IMR-90 (cell line): ENCODE data around the gene SLX4IP.

Experiments used
- BHLHE40 ChIP-seq: fragments of 150-350 bp; IDR thresholded peaks from 2 replicates; pipeline ENCODE4 v1.6.1; 2016; ENCODE audit warnings: mild to moderate bottlenecking, low read depth, low read length
- CEBPB ChIP-seq: IDR thresholded peaks from 2 replicates; pipeline ENCODE4 v1.6.1; 2012; ENCODE audit warnings: low read depth, low read length, improper control_type of control experiment
- CHD1 ChIP-seq: IDR thresholded peaks from 2 replicates; pipeline ENCODE4 v1.6.1; 2012; ENCODE audit warnings: low read depth, low read length, improper control_type of control experiment
- POLR2A ChIP-seq: IDR thresholded peaks from 2 replicates; pipeline ENCODE4 v1.6.1; 2012; ENCODE audit warnings: mild to moderate bottlenecking, low read depth, low read length
- RAD21 ChIP-seq: IDR thresholded peaks from 2 replicates; pipeline ENCODE4 v1.6.1; 2012; ENCODE audit warnings: low read length, improper control_type of control experiment
- RFX5 ChIP-seq: IDR thresholded peaks from 2 replicates; pipeline ENCODE4 v1.8.0; 2012; ENCODE audit warnings: low read depth, mild to moderate bottlenecking, low read length, moderate library complexity
- SMC3 ChIP-seq: fragments of 150-350 bp; IDR thresholded peaks from 2 replicates; pipeline ENCODE4 v1.6.1; 2016; ENCODE audit warnings: low read depth, mild to moderate bottlenecking, antibody characterized with exemption, low read length, moderate library complexity
- TF ChIP-seq, protein P1 (sequence below): conservative IDR thresholded peaks from 2 replicates; pipeline ENCODE4 v1.5.1; 2012; ENCODE audit warnings: mild to moderate bottlenecking, low read depth, low read length, improper control_type of control experiment

DNA sequence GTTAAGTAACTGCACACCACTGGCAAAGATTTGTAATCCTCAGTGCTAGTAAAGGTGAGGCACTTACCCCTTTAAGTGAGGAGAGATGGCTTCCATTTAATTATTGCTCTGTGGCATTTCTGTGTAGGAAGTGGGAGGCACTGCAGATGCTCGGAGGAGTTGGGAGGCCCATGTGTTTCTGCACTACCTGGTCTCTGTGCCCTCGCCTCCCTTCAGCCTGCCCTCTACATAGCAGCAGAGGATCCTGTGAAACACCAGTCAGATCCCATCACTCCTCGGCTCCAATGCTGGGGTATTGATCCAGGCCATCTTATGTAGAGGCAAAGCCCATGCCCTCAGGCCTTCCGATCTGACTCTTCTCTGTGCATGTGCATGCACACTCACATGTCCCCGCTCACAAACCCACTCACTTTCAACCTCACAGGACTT is 67.0 kb downstream of the SLX4IP start:
- TF ChIP-seq, protein P1, sequence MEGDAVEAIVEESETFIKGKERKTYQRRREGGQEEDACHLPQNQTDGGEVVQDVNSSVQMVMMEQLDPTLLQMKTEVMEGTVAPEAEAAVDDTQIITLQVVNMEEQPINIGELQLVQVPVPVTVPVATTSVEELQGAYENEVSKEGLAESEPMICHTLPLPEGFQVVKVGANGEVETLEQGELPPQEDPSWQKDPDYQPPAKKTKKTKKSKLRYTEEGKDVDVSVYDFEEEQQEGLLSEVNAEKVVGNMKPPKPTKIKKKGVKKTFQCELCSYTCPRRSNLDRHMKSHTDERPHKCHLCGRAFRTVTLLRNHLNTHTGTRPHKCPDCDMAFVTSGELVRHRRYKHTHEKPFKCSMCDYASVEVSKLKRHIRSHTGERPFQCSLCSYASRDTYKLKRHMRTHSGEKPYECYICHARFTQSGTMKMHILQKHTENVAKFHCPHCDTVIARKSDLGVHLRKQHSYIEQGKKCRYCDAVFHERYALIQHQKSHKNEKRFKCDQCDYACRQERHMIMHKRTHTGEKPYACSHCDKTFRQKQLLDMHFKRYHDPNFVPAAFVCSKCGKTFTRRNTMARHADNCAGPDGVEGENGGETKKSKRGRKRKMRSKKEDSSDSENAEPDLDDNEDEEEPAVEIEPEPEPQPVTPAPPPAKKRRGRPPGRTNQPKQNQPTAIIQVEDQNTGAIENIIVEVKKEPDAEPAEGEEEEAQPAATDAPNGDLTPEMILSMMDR: no peak
- TF ChIP-seq SMC3 (no peak), POLR2A (no peak), CHD1 (no peak), CEBPB (no peak), RAD21 (no peak), BHLHE40 (no peak), RFX5 (no peak)
